ENCODE results near the gene TMX3. TPM values are rescaled to one million over a fixed set of nuclear protein-coding genes. Genes with fewer than 3 reads are reported as not detected.

Gene TMX3
- total RNA-seq, 1 donor from 2014 or later, result 63.7 TPM

DNA sequence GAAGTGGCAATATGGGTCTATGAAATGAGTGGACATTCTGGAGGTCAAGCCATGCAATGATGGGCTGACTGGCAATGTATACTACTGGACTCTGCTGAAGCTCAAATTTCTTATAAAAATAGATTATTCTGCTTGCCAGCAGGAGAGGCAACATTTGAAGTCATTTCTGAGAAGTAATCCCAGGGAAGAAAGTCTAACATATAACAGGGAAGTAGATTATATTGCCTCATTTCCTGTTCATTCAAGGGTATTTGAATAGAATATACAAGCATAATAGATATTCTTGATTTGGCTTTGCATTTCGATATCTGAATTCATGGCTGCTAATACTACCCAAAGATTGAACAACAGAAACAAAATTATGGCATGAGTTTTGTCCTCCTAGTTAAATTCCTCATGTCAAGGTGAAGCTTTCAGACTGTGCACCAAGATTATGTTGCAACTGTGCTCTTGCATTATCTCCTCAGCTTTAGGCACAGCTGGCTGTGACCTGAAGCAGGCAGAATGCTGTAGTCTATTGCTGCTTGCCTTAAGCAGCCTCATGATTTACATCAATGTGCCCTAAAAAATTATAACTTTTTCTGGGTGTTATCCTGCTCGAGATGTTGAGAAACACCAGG is 13.3 kb upstream of the TMX3 start:
- H3K9me3 Mint-ChIP-seq, result peaks cover 5% of the 10 kb centered on the region
- H3K4me3 Mint-ChIP-seq, result no peak overlapping the region
- intact Hi-C loops (cut with micrococcal nuclease), result no loop called here
- peaks cover 3% of the 10 kb centered on the region for H3K4me1 Mint-ChIP-seq (ENCODE audit: low read depth)
- H3K27ac Mint-ChIP-seq, result no peak overlapping the region
- no peak for DNase-seq (ENCODE audit: low spot score)
- peaks cover 2% of the 10 kb centered on the region for H3K27me3 Mint-ChIP-seq (ENCODE audit: insufficient read depth)
- H3K36me3 Mint-ChIP-seq (ENCODE audit: low read depth), result peaks cover 3% of the 10 kb centered on the region

DNA sequence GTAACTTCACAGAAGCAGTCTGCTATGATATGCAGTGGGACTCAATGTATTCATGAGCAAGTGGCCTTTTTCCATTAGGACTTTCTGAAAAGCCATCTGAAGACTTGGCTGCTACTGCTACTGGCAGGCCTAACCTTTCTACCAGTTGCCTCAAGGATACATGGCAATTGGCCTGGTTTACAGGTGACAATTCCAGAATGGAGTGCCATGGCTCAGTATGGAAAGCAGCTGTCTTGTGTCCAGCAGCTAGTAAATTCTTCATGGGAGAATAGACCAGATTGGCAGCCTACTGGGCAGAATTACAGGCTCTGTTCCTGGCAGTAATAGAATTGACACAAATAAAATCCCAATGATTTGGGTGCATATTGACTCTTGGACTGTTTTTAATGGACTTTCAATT is 12.6 kb upstream of the TMX3 start:
- Mint-ChIP-seq H3K36me3 (ENCODE audit: low read depth) (peaks cover 3% of the 10 kb centered on the region), H3K27ac (no peak overlapping the region), H3K27me3 (ENCODE audit: insufficient read depth) (peaks cover 2% of the 10 kb centered on the region), H3K4me3 (no peak overlapping the region), H3K4me1 (ENCODE audit: low read depth) (peaks cover 7% of the 10 kb centered on the region), H3K9me3 (peaks cover 5% of the 10 kb centered on the region)
- intact Hi-C loops (cut with micrococcal nuclease), result no loop called here
- DNase-seq (ENCODE audit: low spot score), result no peak

DNA sequence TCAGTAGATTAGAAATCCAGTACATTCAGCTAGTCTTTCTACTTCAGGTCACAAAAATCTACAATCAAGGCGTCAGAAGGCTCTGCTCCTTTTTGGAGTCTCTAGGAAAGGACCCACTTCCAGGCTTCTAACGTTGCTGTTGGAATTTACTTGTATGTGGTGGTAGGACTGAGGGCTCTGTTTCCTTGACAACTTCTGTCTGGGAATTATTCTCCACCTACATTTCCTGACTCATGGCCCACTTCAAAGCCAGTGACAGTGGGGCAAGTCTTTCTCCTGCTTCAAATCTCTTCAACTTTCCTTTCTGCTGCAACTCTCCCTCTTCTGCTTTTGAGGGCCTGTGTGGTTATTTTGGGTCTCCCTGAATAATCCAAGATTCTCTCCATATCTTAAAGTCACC is 10.4 kb upstream of the TMX3 start:
- intact Hi-C loops (cut with micrococcal nuclease), result no loop called here
- Mint-ChIP-seq H3K36me3 (ENCODE audit: low read depth) (peaks cover 4% of the 10 kb centered on the region), H3K9me3 (peaks cover 5% of the 10 kb centered on the region), H3K4me3 (no peak overlapping the region), H3K27ac (no peak overlapping the region), H3K4me1 (ENCODE audit: low read depth) (peaks cover 26% of the 10 kb centered on the region), H3K27me3 (ENCODE audit: insufficient read depth) (peaks cover 2% of the 10 kb centered on the region)
- DNase-seq (ENCODE audit: low spot score), result no peak

DNA sequence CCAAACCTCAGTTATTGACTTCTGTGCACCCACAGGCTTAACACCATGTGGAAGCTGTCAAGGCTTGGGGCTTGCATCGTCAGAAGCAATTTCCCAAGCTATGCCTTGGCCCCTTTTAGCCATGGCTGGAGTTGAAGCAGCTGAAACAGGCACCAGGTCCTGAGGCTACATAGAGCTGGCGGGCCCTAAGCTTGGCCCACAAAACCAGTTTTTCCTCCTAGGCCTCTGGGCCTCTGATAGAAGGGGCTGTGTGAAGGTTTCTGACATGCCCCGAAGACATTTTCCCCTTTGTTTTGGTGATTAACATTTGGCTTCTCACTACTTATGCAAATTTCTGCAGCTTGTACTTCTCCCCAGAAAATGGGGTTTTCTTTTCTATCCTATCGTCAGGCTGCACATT is 9.1 kb upstream of the TMX3 start:
- no peak overlapping the region for H3K27ac Mint-ChIP-seq

DNA sequence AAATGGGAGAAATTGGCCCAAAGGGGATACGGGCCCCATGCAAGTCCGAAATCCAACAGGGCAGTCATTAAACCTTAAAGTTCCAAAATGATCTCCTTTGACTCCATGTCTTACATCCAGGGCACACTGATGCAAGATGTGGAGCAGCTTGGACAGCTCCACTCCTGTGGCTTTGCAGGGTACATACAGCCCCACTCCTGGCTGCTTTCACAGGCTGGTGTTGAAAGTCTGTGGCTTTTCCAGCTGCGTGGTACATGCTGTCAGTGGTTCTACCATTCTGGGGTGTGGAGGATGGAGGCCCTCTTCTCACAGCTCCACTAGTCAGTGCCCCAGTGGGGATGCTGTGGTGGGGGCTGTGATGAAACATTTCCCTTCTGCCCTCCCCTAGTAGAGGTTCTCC is 8.6 kb upstream of the TMX3 start:
- DNase-seq (ENCODE audit: low spot score), result no peak
- peaks cover 4% of the 10 kb centered on the region for H3K36me3 Mint-ChIP-seq (ENCODE audit: low read depth)
- H3K9me3 Mint-ChIP-seq, result peaks cover 5% of the 10 kb centered on the region
- no peak overlapping the region for H3K27ac Mint-ChIP-seq
- H3K4me3 Mint-ChIP-seq, result no peak overlapping the region
- no peaks in the 10 kb centered on the region for H3K27me3 Mint-ChIP-seq (ENCODE audit: insufficient read depth)
- intact Hi-C loops (cut with micrococcal nuclease), result no loop called here
- peaks cover 26% of the 10 kb centered on the region for H3K4me1 Mint-ChIP-seq (ENCODE audit: low read depth)

More for the DNA sequence above, 9.1 kb upstream of the TMX3 start:
- Mint-ChIP-seq H3K9me3 (peaks cover 5% of the 10 kb centered on the region), H3K27me3 (ENCODE audit: insufficient read depth) (no peaks in the 10 kb centered on the region), H3K36me3 (ENCODE audit: low read depth) (peaks cover 4% of the 10 kb centered on the region), H3K4me1 (ENCODE audit: low read depth) (peaks cover 26% of the 10 kb centered on the region), H3K4me3 (no peak overlapping the region)
- no peak for DNase-seq (ENCODE audit: low spot score)
- intact Hi-C loops (cut with micrococcal nuclease), result no loop called here

DNA sequence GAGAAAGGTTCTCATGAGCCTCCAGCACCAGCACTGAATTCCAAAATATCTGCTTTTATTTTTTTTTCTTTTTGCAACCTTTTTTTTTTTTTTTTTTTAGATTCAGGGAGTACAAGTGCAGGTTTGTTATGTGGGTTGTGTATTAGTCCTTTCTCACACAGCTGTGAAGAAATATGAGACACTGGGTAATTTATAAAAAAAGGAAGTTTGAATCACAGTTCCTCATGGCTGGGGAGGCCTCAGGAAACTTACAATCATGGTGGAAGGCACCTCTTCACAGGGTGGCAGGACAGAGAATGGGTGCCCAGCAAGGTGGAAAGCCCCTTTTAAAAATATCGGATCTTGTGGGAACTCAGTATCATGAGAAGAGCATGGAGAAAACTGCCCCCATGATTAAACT is 7.9 kb upstream of the TMX3 start:
- peaks cover 4% of the 10 kb centered on the region for H3K36me3 Mint-ChIP-seq (ENCODE audit: low read depth)

DNA sequence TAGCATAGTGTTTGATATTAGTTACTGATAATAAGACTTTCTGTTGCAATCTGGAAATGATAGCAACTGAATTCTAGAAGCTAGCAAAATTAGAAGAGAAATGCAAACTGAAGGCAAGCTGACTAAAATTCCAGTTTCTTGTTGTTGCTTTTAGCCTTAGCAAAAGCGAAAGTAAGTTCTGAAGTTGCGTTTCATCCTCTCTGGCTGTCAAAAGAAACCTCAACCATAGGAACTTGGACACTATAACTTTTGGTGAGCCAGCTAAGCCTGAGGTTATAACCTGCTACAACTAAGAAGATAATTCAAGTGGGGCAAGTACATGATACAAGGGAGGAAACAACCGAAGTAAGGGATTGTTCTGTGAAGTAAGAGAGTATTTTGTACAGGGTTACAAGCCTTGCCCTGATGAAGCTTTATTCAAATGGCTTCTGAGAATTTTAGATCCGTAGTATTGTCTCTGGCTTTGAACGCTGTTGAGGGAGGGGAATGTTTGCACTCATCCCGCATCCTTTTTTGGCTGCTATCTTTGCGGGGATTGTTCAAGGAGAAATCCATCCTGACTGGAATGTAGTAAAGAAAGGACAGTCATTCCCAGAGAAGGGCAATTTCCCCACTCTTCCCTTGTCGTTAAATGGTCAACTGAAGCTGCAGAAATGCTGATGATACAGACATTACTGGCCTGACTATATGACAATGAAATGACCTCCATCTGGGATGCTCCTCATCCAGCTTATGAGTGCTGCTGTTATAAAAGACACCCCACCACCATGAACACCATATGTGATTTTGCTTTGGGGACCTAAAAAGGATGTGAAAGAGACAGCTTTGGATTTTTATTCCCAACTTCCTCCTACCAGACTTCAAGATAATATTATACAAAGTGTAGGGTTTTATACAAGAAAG is 7.0 kb upstream of the TMX3 start:
- Mint-ChIP-seq H3K4me3 (peak overlapping the region; percentile 82), H3K27ac (peak overlapping the region; percentile 80), H3K4me1 (ENCODE audit: low read depth) (peaks cover 26% of the 10 kb centered on the region), H3K9me3 (peaks cover 5% of the 10 kb centered on the region), H3K27me3 (ENCODE audit: insufficient read depth) (no peaks in the 10 kb centered on the region), H3K36me3 (ENCODE audit: low read depth) (peaks cover 4% of the 10 kb centered on the region)
- intact Hi-C loops (cut with micrococcal nuclease), result no loop called here
- DNase-seq (ENCODE audit: low spot score), result no peak

More for the DNA sequence above, 7.9 kb upstream of the TMX3 start:
- Mint-ChIP-seq H3K9me3 (peaks cover 5% of the 10 kb centered on the region), H3K27ac (no peak overlapping the region), H3K4me3 (no peak overlapping the region), H3K4me1 (ENCODE audit: low read depth) (peaks cover 26% of the 10 kb centered on the region), H3K27me3 (ENCODE audit: insufficient read depth) (no peaks in the 10 kb centered on the region)
- no peak for DNase-seq (ENCODE audit: low spot score)
- intact Hi-C loops (cut with micrococcal nuclease), result no loop called here

DNA sequence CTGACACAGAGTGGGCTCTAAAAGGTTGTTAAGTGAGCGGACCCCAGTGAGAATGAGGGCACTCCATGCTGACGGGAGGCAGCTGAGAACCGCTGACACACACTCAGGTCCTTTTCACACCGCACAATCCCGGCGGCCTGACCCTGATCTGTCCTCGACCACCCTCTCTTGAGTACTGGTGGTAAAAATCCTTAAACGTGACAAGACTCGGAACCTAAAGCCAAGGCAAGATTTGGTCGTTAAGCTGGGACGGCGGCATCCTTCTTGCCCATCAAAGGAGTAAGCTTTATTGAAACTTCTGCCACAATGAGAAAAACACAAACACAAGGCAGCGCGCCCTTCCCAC is 569 bp downstream of the TMX3 start:
- H3K27ac Mint-ChIP-seq, result peak overlapping the region; percentile 87
- intact Hi-C loops (cut with micrococcal nuclease), result loop anchor here (2.0 to 10.0 kb wide), 3 partner anchors 20 to 1220 kb away; partner anchors contain the start of gene DSEL
- H3K9me3 Mint-ChIP-seq, result no peaks in the 10 kb centered on the region
- peak overlapping the region; percentile 92 for H3K4me3 Mint-ChIP-seq
- DNase-seq (ENCODE audit: low spot score), result peak; percentile 7
- no peaks in the 10 kb centered on the region for H3K27me3 Mint-ChIP-seq (ENCODE audit: insufficient read depth)
- peaks cover 56% of the 10 kb centered on the region for H3K4me1 Mint-ChIP-seq (ENCODE audit: low read depth)
- H3K36me3 Mint-ChIP-seq (ENCODE audit: low read depth), result peaks cover 31% of the 10 kb centered on the region

DNA sequence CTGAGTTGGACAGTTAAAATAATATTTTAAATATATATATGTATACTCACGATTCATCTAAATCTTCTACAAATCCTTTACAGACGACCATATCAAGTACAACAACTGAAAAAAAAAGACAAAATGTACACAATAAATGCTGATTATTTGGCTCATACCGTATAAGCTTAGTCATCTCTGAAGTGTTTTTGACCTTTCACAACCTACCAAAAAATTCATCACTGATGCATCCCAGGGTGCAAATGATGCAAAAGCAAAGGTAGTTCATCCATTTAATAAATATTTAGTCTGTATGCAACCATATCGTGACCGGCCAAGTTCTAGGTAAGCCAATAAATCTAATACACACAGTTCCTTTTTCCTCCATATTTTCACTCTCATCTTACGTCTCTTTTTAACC is 1.1 kb downstream of the TMX3 start:
- Mint-ChIP-seq H3K27me3 (ENCODE audit: insufficient read depth) (no peaks in the 10 kb centered on the region), H3K36me3 (ENCODE audit: low read depth) (peaks cover 32% of the 10 kb centered on the region), H3K4me1 (ENCODE audit: low read depth) (peaks cover 59% of the 10 kb centered on the region), H3K9me3 (no peaks in the 10 kb centered on the region), H3K4me3 (peak overlapping the region; percentile 92), H3K27ac (peak overlapping the region; percentile 87)
- intact Hi-C loops (cut with micrococcal nuclease), result loop anchor here (2.0 to 10.0 kb wide), 3 partner anchors 21 to 1221 kb away; partner anchors contain the start of gene DSEL
- DNase-seq (ENCODE audit: low spot score), result no peak

DNA sequence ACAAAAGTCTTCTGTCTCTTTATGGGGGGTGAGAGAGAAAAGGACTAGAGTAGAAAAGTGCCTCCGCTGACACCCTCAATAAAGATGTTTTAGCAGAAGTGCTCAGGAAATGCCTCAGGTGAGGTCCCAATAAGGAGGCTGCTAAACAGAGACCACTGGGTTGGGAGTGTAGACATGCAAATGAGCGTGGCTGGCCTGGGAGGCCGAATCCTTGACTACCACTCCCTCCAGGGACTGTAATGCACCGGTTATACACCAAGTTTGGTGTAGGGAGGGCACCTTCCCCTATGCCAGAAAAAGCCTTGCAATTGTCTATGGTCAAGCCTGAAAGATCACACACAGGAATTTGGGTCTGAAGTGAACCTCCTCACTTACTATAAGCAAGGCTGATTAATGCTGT is 1.8 kb downstream of the TMX3 start:
- Mint-ChIP-seq H3K4me1 (ENCODE audit: low read depth) (peaks cover 65% of the 10 kb centered on the region), H3K27ac (peak overlapping the region; percentile 58), H3K36me3 (ENCODE audit: low read depth) (peaks cover 36% of the 10 kb centered on the region), H3K9me3 (no peaks in the 10 kb centered on the region), H3K27me3 (ENCODE audit: insufficient read depth) (no peaks in the 10 kb centered on the region), H3K4me3 (peak overlapping the region; percentile 75)
- intact Hi-C loops (cut with micrococcal nuclease), result loop anchor here (10.0 kb wide), 1 partner anchor 1222 kb away; no protein-coding TSS in a partner anchor
- no peak for DNase-seq (ENCODE audit: low spot score)

DNA sequence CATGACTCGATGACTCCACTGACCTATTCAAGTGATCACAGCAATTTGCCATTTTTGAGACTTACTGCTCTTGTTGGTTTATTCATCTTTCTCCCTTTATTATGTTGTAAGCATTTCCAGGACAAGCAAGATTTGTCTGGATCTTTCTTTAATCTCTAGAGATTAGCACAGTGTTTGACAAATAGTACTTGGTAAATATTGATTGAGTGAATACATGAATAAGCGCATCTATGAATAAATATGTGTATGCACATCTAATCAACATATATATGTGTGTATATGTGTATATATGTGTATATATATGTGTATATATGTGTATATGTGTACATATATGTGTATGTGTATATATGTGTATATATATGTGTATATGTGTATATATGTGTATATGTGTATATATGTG is 7.3 kb downstream of the TMX3 start:
- no peak overlapping the region for H3K4me3 Mint-ChIP-seq
- intact Hi-C loops (cut with micrococcal nuclease), result no loop called here
- peaks cover 43% of the 10 kb centered on the region for H3K36me3 Mint-ChIP-seq (ENCODE audit: low read depth)
- H3K27ac Mint-ChIP-seq, result no peak overlapping the region
- H3K9me3 Mint-ChIP-seq, result no peaks in the 10 kb centered on the region
- no peak for DNase-seq (ENCODE audit: low spot score)
- peaks cover 50% of the 10 kb centered on the region for H3K4me1 Mint-ChIP-seq (ENCODE audit: low read depth)
- no peaks in the 10 kb centered on the region for H3K27me3 Mint-ChIP-seq (ENCODE audit: insufficient read depth)

DNA sequence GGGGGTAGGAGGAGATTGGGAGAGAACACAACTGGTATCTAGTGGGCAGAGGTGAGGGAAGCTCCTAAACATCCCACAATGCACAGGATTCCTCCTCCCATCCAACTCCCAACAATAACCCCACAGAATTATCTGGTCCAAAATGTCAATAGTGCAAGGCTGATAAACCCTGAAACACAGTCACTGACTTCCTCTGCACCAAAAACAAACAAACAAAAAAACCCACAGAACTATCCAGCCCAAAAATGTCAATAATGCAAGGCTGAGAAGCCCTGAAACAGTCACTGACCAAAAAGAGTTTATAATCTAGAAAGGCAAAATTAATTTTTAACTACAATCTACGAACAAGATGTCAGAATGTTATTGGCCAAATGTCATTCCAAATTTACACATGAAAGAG is 9.8 kb downstream of the TMX3 start:
- no peaks in the 10 kb centered on the region for H3K27me3 Mint-ChIP-seq (ENCODE audit: insufficient read depth)
- no peaks in the 10 kb centered on the region for H3K9me3 Mint-ChIP-seq
- peaks cover 30% of the 10 kb centered on the region for H3K4me1 Mint-ChIP-seq (ENCODE audit: low read depth)
- no peak overlapping the region for H3K4me3 Mint-ChIP-seq
- intact Hi-C loops (cut with micrococcal nuclease), result no loop called here
- no peak overlapping the region for H3K27ac Mint-ChIP-seq
- H3K36me3 Mint-ChIP-seq (ENCODE audit: low read depth), result peaks cover 36% of the 10 kb centered on the region
- no peak for DNase-seq (ENCODE audit: low spot score)

DNA sequence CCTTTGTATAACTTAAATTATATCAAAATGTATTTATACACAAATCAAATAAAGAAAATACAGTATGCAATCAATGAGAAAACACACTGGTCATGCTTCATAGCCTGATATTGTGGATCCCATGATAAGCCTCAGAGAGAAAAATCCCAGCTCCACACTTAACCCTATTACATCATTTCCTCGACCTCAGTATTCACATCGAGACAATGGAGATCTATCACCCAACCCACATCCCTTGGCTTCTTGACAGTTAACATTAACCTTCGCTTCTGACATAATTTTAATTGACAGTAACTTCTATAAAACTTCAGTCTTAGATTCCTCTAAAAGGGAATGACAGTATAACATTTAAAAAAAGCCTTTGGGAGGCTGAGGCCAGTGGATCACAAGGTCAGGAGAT is 11.6 kb downstream of the TMX3 start:
- Mint-ChIP-seq H3K36me3 (ENCODE audit: low read depth) (peaks cover 31% of the 10 kb centered on the region), H3K27ac (no peak overlapping the region), H3K9me3 (no peaks in the 10 kb centered on the region), H3K4me1 (ENCODE audit: low read depth) (peaks cover 16% of the 10 kb centered on the region), H3K4me3 (no peak overlapping the region), H3K27me3 (ENCODE audit: insufficient read depth) (no peaks in the 10 kb centered on the region)
- intact Hi-C loops (cut with micrococcal nuclease), result no loop called here
- DNase-seq (ENCODE audit: low spot score), result no peak
